Esophagus muscularis mucosa (tissue), 4 donors: ENCODE data around the gene KLHL4. TPM values are rescaled to one million over a fixed set of nuclear protein-coding genes. Genes with fewer than 3 reads are reported as not detected.
"Not testable (repeated sequence)": the region's sequence is repeated elsewhere in the genome, so short reads cannot be mapped to it uniquely, and the experiment has no call there.

Experiments
- DNase-seq: peaks from one replicate; pipeline ENCODE4 v3.0.0-alpha.2; 2017; ENCODE audit errors: extremely low spot score
- H3K27ac ChIP-seq, 4 donors: fragments of 200-600 bp; sonication (generic); replicated peaks in 1 of 4; 1 replicate in 3 of 4; 2 replicates in 1 of 4; pipeline ENCODE4 v1.5.1; 2016 to 2019; ENCODE audit warnings: mild to moderate bottlenecking in 1 of 4
- H3K27me3 ChIP-seq, 4 donors: fragments of 200-600 bp; sonication (generic); one replicate each; pipeline versions ENCODE4 v1.5.1 to v1.6.0; 2016 to 2019
- H3K36me3 ChIP-seq, 4 donors: fragments of 200-600 bp; sonication (generic); one replicate each; pipeline ENCODE4 v1.5.1; 2016 to 2019
- H3K4me1 ChIP-seq, 4 donors: fragments of 200-600 bp; sonication (generic); one replicate each; pipeline ENCODE4 v1.5.1; 2016 to 2019
- H3K4me3 ChIP-seq, 4 donors: fragments of 200-600 bp; sonication (generic); 1 replicate in 2 of 4; 2 replicates in 2 of 4; pipeline ENCODE4 v1.5.1; 2016 to 2019; ENCODE audit warnings: mild to moderate bottlenecking in 4 of 4, moderate library complexity in 1 of 4
- H3K9me3 ChIP-seq, 4 donors: fragments of 200-600 bp; sonication (generic); 1 replicate in 3 of 4; 2 replicates in 1 of 4; pipeline ENCODE4 v1.5.1; 2016 to 2019
- EP300 ChIP-seq: sonication (generic); formaldehyde crosslinking; IDR thresholded peaks from one replicate; pipeline ENCODE4 v1.6.1; 2017; ENCODE audit warnings: antibody characterized with exemption
- POLR2A ChIP-seq: fragments of 450-650 bp; IDR thresholded peaks from one replicate; pipeline ENCODE4 v1.6.1; 2017; ENCODE audit warnings: antibody characterized with exemption, moderate library complexity, mild to moderate bottlenecking, low read depth
- POLR2AphosphoS5 ChIP-seq, 2 donors: sonication (generic); formaldehyde crosslinking; IDR thresholded peaks; one replicate each; pipeline ENCODE4 v1.6.1; 2017; ENCODE audit warnings: antibody characterized with exemption in 2 of 2
- WGBS: methylation state at CpG from one replicate; pipeline ENCODE4 v1.1.5; 2018; 5-methylcytosine and 5-hydroxymethylcytosine counted together
- intact Hi-C: fragments of 100-400 bp; cut with DNase I; formaldehyde crosslinking; loops from one replicate; pipeline ENCODE4 v1.15.1; 2023
- total RNA-seq, 4 donors: library from RNA; depleted of rRNA; stranded (reverse); fragments of >200 nt; gene quantifications; one replicate each; pipeline versions ENCODE4 v1.1.0 to v1.2.1, GENCODE V29; 2016
- TF ChIP-seq, protein P1 (sequence below), 3 experiments: fragments of 200-600 bp in 2 of 3; fragments of 450-650 bp in 1 of 3; sonication (generic) in 2 of 3; IDR thresholded peaks; one replicate each; pipeline ENCODE4 v1.5.1; 2017 to 2019; ENCODE audit warnings: antibody characterized with exemption in 3 of 3, mild to moderate bottlenecking in 2 of 3, moderate library complexity in 1 of 3

Gene KLHL4
- total RNA-seq, 4 donors from 2014 or later = 1.0 to 3.0 (median 2.1) TPM

DNA sequence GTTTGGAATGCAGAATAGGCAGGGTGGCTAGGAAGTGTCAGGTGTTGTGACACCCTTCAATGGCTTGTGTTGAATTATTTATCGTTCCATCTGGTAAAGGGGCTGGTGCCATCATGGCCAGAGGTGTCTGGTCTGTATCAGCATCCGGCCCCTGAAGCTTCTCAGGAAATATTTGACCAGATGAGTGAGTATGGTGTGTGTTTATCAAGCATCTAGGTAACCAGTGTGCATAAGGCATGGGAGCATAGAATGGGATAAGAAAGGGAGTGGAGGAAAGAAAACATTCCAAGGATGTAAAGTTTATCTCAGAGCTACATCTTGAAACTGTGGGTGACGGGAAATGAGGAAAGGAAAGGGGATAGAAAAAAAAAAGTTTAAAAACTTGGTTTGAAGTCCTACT, 109.4 kb downstream of the KLHL4 start:
- no peak for DNase-seq
- 68% methylated on average over 3 of the region's 3 CpGs for WGBS
- Histone ChIP-seq H3K36me3 (no peaks in the 10 kb centered on the region), H3K4me3 (no peak overlapping the region), H3K4me1 (peaks cover 0 to under 1% (median 0%) of the 10 kb centered on the region in 4 donors), H3K9me3 (no peaks in the 10 kb centered on the region), H3K27me3 (peaks cover 0 to 5% (median 0%) of the 10 kb centered on the region in 4 donors), H3K27ac (no peak overlapping the region)
- intact Hi-C loops = no loop called here
- TF ChIP-seq EP300 (no peak), POLR2AphosphoS5 (IDR thresholded peaks at IDR 0.05) (no peak), POLR2A (no peak)
- TF ChIP-seq, protein P1, sequence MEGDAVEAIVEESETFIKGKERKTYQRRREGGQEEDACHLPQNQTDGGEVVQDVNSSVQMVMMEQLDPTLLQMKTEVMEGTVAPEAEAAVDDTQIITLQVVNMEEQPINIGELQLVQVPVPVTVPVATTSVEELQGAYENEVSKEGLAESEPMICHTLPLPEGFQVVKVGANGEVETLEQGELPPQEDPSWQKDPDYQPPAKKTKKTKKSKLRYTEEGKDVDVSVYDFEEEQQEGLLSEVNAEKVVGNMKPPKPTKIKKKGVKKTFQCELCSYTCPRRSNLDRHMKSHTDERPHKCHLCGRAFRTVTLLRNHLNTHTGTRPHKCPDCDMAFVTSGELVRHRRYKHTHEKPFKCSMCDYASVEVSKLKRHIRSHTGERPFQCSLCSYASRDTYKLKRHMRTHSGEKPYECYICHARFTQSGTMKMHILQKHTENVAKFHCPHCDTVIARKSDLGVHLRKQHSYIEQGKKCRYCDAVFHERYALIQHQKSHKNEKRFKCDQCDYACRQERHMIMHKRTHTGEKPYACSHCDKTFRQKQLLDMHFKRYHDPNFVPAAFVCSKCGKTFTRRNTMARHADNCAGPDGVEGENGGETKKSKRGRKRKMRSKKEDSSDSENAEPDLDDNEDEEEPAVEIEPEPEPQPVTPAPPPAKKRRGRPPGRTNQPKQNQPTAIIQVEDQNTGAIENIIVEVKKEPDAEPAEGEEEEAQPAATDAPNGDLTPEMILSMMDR (IDR thresholded peaks at IDR 0.05) = no peak

- no peaks in the 10 kb centered on the region for H3K36me3 ChIP-seq
- no peaks in the 10 kb centered on the region for H3K4me1 ChIP-seq
- no peaks in the 10 kb centered on the region for H3K9me3 ChIP-seq
- H3K27me3 ChIP-seq = peaks cover 0 to 4% (median 0%) of the 10 kb centered on the region in 4 donors
- H3K4me3 ChIP-seq = no peak overlapping the region
- no peak for TF ChIP-seq POLR2A
- TF ChIP-seq EP300 = no peak
- TF ChIP-seq, protein P1 (IDR thresholded peaks at IDR 0.05) = no peak
- TF ChIP-seq POLR2AphosphoS5 (IDR thresholded peaks at IDR 0.05) = no peak
- intact Hi-C loops = no loop called here
- no peak for DNase-seq
- no peak overlapping the region for H3K27ac ChIP-seq
- 58% methylated on average over 3 of the region's 3 CpGs for WGBS
Measured at GRCh38 chrX:87634361-87634760, 116.8 kb downstream of the KLHL4 start.

- TF ChIP-seq POLR2AphosphoS5 (IDR thresholded peaks at IDR 0.05) = no peak
- TF ChIP-seq, protein P1 (IDR thresholded peaks at IDR 0.05) = no peak
- TF ChIP-seq EP300 = no peak
- no peak for TF ChIP-seq POLR2A
- H3K9me3 ChIP-seq = no peaks in the 10 kb centered on the region
- DNase-seq = no peak
- H3K27ac ChIP-seq = no peak overlapping the region
- peaks cover 0 to 4% (median 0%) of the 10 kb centered on the region in 4 donors for H3K27me3 ChIP-seq
- intact Hi-C loops = no loop called here
- H3K36me3 ChIP-seq = no peaks in the 10 kb centered on the region
- no peaks in the 10 kb centered on the region for H3K4me1 ChIP-seq
- 68% methylated on average over 3 of the region's 3 CpGs for WGBS
- H3K4me3 ChIP-seq = no peak overlapping the region
Measured at GRCh38 chrX:87636533-87636932, 118.9 kb downstream of the KLHL4 start.

- intact Hi-C loops, H3K27ac ChIP-seq, DNase-seq, H3K27me3 ChIP-seq, H3K4me3 ChIP-seq, H3K9me3 ChIP-seq, H3K4me1 ChIP-seq, H3K36me3 ChIP-seq: not testable (repeated sequence)
- WGBS = 80% methylated on average over 1 of the region's 4 CpGs
Measured at GRCh38 chrX:87641439-87641838, 123.8 kb downstream of the KLHL4 start.

DNA sequence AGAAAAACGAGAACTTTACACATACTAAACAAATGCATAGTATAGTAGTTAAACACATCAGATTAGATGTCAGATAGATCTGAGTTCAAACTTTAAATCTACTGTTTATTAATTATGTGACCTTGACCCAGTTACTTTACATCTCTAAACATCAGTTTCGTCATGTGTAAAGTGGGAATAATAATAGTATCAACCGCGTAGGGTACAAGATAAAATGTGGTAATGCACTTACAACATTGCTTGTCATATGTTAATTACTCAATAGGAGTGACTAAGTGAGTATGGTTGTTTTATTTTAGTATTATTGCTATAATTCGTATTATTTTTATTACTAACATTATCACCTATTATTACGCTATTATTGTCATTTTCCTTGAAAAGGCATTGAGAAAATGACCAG, 144.2 kb downstream of the KLHL4 start:
- TF ChIP-seq, protein P1 (IDR thresholded peaks at IDR 0.05) = no peak
- TF ChIP-seq POLR2AphosphoS5 (IDR thresholded peaks at IDR 0.05) = no peak
- Histone ChIP-seq H3K27me3 (no peaks in the 10 kb centered on the region), H3K36me3 (no peaks in the 10 kb centered on the region), H3K4me3 (no peak overlapping the region), H3K27ac (no peak overlapping the region), H3K4me1 (no peaks in the 10 kb centered on the region), H3K9me3 (no peaks in the 10 kb centered on the region)
- intact Hi-C loops = loop anchor here (5.0 kb wide), 1 partner anchor 324 kb away; no protein-coding TSS in a partner anchor
- no peak for DNase-seq
- 72% methylated on average over 6 of the region's 6 CpGs for WGBS
